Activated CD8-positive, alpha-beta memory T cell treated with anti-CD3 and anti-CD28 coated beads, Interleukin-2, amount 50 U/mL, for 48 hours (primary cell): ENCODE data around the gene NPC2.
A peak's percentile ranks its signal among the peaks of the same experiment; 100 is the strongest.
"Not testable (repeated sequence)": the region's sequence is repeated elsewhere in the genome, so short reads cannot be mapped to it uniquely, and the experiment has no call there.

Experiments used
- DNase-seq: peaks from one replicate; pipeline ENCODE4 v3.0.0-alpha.2; 2020

Gene NPC2

DNA sequence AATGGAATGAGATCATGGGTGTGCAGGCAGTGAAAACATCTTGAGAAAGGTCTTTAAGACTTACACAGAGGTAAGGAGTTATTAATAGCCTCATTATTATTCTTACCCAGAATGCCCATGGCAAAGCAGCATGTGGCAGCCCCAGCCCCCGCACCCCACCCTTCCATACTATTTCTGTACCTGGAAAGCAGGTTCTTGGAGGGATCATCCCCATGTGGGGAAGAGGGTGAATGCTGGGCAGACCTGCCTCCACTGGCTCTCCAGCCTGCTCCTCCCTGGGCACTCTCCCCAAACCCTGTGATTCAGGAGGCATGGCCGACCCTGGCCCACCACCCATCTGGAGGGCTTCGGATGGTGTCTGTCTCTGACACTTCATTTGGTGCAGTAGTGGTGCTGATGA is 28.3 kb downstream of the NPC2 start:
- no peak for DNase-seq

DNA sequence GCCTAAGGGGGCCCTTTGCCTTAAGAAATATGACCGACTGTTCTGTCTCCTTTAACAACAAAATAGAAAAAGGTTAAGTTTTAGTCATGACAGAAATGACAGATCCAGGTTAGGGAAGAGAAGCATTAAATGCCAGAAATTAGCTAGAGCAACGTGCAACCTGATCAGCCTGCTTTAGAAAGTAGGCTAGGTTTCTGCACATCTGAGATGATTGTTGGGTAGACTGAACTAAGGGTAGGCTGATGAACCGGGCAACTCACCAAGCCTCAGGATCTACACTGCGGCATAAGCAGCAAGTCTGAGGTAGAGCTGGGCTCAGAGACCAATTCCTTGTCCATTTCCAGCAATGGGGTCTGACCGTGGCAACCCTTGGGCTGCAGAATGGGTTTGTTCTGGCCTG is 29.4 kb downstream of the NPC2 start:
- no peak for DNase-seq

DNA sequence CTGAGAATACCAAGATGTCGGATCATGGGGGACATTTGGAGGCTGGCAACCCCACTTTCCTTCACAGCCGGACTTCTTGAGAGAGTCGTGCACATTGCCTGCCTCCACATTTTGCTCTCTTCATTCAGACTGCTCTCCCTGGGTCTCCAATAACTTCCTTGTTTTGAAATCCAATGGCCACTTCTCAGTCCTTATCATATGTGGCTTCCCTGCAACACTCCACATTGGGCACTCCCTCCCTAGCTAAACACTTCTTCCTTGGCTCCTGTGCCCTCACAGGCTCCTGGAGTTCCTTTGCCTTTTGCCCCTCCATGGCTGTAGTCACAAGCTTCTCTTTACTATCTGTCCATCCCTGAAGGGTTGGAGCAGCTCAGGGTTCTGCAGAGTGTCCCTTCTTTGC is 30.1 kb downstream of the NPC2 start:
- no peak for DNase-seq

DNA sequence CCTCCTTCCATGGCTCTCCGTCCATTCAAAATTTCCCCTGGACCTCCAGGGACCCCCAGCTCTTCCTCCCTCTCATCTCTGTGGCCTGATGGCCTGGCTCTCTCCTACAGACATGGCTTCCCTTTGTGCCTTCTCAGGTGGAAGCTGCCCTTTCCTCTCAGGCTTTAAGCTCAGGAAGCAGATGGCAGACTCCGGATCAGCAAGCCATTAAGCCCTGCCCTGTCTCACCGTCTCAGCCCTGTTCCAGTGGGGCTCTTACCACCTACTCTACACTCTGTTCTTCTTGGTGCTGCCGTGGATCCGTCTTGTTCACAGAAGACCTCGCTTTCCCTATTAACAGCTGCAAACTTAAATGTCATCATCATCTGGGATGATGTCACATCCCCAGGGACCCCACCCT is 33.1 kb downstream of the NPC2 start:
- no peak for DNase-seq

DNA sequence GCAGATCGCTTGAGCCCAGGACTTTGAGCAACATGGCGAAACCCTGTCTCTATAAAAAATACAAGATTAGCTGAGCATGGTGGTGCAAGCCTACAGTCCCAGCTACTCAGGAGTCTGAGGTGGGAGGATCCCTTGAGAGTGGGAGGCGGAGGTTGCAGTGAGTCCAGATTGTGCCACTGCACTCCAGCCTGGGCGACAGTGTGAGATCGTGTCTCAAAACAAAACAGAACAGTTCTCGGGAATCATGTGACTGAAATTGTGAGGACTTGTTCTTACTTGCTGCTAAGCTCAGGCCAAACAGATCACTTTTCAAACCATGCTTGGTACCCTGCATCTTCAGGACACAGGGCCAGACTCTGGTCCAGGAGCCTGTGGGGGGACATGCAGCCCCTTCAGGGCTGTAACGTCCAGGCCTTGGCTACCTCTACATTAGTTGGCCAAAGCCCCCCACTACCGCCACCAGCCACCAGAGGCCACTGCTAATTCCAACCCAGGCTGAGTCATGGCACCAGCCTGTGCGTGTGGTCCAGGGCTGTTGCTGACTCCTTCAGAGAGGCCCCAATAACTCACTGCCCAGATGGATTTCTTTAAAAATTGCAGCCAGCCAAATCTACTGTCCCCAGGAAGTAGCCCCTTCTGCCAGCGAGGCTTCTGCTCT is 33.7 kb downstream of the NPC2 start:
- peak; percentile 68 for DNase-seq

DNA sequence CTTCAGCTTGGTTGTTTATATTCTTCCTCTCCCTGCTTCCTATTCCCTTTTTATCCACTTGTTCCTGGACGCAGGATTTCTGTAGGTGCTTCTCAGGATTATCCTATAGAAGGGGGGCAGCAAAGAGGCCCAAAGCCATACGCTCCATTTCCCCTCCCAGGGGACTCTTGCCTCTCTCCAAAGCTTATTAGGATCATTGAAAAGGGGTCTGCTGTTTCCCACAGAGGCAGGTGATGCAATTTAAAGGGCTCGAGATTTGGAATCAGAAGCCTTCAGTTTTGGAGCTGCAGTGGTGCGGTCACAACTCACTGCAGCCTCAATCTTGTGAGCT is 35.6 kb downstream of the NPC2 start:
- no peak for DNase-seq

DNA sequence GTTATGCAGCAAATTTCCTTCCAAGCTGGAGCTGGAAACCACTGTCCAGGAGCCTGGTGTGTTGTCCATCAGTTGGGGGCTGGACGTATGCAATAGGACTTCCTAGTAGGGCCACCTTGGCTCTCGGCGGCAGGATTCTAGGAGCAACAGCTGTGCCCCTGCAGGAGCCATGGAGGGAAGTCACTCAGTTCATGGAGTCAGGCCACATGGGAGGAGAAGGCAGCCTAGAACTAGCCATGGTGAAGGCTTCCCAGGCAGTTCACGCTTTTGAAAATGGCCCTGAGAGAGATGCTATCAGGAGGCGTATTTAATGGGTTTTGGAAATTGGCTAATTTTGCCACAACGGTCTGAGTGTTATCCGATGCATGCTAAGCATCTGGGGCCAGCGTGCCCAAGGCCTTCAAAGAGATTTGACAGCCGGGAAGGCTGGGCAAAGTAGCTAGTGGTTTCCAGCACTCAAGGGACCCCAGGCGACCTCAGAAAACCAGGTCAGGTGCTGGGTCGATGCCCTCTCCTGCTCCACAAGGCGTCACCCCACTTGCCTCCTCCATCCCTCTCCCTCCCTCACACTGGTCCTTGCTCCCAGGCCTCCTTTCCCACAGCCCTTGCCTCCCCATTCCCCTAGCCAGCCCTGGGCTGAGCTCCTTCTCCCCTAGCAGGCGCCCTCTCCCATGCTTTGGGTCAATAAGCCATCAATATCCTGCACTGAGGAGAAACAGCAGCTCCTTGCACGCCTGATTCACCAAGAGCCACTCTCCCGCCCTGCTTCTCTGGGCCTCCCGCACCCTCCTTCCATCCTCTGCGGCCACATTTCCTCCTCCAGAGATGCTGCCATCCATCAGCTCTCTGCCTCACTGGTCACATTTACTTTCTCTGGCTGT is 36.2 kb downstream of the NPC2 start:
- no peak for DNase-seq

DNA sequence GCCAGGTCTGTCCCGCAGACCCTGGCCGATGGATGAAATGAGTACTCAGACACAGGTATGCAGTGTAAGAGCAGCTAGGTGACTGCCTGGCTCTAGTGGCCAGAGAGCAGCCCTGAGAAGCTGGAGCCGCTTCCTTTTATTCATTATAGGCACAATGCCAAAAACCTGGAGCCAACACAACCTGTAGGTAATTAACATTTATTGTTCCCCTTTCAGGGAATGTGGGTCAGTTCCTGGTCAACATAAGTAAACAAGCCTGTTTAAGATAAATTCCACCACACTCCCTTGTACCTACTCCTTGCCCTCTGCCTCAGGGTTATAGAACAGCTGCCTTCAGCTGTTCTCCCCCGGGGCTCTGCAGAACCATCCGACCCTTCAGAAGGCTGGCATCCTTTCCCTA is 38.7 kb downstream of the NPC2 start:
- DNase-seq = not testable (repeated sequence)

DNA sequence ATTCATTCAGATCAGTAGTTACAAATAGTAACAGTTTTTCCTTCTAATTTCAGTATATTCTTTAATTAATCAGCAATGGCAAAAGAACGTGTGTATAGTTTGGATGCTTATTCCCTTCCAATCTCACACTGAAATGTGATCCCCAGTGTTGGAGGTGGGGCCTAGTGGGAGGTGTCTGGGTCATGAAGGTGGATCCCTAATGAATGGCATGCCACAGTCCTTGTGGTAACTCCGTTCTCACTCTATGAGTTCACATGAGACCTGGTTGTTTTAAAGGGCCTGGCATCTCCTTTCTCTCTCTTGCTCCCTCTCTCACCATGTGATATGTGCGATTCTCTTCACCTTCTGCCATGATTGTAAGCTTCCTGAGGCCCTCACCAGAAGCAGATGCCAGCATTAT is 48.2 kb downstream of the NPC2 start:
- DNase-seq = no peak

DNA sequence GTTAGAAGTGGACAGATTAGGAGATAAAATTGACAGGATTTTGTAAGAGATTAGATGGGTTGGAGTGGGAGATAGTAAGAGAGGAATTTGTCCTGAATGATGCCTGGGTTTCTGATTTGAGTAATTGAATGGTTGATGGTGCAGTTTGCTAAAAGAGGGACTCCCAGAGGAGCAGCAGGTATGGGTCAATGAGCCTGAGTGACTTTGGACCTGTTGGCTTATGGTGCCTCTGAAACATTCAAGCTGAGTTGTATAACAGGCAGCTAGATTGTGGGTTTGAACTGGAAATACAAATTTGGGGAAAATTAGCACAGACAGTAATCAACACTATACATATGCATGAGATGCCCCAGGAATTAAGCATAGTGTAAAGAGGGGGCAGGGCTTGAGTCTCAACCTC is 50.3 kb downstream of the NPC2 start:
- DNase-seq = no peak

DNA sequence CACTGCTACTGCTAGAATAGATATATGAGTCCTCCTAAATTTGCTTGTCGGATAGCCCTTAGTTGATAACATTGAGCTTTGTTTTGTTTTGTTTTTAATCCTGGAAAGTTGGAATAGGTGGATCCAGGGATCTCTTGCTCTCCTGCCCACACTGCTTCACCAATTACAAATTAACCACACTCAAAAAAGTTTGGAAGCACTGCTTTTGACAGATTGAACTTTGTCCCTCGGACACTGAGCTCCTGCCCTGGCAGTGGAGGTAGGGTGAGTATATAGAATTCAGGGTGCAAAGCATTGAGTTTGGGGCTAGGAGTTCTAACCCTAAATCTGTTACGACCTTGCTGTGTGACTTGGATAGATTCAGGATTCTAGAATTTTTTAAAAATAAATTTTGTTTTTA is 52.0 kb downstream of the NPC2 start:
- DNase-seq = no peak

DNA sequence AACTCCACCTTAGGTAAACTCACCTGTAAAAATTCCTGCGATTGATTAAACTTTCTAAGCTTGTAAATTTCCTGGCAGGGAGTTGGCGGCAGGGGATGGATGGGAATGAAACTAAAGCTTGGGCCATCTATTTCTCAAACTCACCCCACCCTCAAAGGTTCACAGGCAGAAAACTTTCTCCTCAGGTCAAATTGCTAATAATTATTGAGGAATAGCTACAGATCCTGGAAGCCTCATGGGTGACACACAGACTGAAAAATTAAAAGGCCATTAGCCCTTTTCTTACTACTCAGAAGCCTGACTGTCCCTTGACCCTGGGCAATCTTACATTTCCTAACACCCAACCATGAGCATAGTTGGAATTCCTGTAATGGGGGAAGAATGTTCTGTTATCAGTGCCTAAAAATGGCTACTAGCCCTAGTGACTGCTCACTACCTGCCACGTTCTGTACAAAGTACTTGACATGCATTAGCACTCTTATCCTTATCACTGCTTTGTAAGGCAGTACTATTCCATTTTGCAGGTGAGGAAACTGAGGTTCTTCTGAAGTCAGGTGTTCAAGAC is 54.7 kb downstream of the NPC2 start:
- DNase-seq = no peak

DNA sequence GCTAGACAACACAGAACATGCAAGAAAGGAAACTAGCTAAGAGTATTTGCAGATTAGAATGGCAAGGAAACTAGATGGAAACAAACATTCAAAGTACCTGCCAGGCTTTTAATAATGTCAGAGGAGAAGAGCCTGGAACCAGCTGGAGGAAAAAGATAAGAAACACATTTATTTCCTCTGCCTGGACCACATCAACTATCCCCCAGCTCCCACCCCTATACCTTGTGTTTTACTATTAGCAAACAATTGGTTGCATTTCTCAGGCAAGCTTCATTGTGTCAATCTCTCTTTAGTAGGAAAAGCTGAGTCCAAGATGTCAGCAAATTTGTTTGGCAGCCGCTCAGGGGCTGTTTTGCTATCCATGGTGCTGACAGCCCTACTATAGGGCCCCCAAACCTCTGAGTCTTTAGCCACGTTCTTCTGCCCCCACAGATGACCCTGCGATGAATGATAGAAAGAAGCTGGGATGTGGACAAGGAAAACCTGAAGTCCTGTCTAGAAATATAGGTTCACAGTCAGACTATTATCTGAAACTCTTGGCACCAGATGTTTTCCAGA is 55.5 kb downstream of the NPC2 start:
- DNase-seq = no peak

DNA sequence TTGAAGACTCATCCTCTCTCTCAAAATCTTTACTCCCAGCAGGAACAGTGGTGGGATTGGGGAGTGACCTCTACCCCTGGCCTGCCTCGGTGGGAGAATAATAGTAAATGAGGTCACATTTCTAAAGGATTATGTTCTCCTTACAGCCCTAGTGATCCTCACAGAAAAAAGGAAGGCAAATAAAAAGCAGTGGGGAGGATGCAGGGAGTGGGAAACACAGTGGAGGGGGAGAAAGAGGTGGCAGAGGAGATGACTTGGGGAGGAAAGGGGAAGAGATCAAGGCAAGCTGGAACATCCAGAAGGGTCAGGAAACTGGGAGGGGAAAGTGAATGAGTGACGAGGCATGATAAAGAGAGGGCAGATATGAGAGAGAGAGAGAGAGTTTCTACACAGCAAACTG is 58.8 kb downstream of the NPC2 start:
- no peak for DNase-seq

DNA sequence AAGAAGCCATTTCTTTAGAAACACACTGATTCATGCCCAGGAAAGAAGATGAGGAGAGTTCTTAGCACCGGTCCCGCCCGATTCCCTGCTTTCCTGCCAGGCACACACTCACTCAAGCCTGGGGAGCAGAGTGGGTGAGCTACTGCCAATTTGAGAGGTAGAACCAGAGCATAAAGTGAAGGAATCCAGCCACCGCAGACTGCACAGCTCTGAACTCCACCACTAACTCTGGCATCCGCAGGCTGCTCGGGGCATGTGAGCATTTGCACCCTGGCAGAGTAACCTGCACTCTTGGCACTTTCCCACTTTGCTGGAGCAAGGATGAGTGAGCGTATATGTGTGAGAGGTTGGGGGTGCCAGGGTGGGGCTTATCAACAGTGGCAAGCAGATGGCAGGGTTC is 63.1 kb downstream of the NPC2 start:
- no peak for DNase-seq
